HCT116 (cell line): ENCODE results near the gene BRICD5. TPM values are rescaled to one million over a fixed set of nuclear protein-coding genes. Genes with fewer than 3 reads are reported as not detected.

Source experiments
- ATAC-seq: fragments of 200-7000 bp; cut with Tn5 transposase; 2 replicates; pipeline ENCODE4 v1.9.1; 2020; ENCODE audit warnings: mild to moderate bottlenecking, moderate library complexity
- BruUV-seq: library from RNA; stranded (reverse); fragments of 400-500 nt; replicated peaks from 2 replicates; lab custom pipeline; 2021; lab: Mats Ljungman, UMichigan
- CTCF ChIA-PET: fragments of 300-600 bp; sonication (Branson Sonifier 250); formaldehyde crosslinking; loops from one replicate; lab custom pipeline; 2021; ENCODE audit warnings: antibody characterized with exemption; lab: Charles Lee
- POLR2A ChIA-PET: fragments of 300-600, 350-600 bp; sonication (Branson Sonifier 250); formaldehyde crosslinking; loops from one replicate; lab custom pipeline; 2021; ENCODE audit warnings: antibody characterized with exemption; lab: Charles Lee
- RAD21 ChIA-PET, 2 experiments: fragments of 300-600 bp; sonication (Branson Sonifier 250); formaldehyde crosslinking; loops; one replicate each; lab custom pipeline; 2023; ENCODE audit warnings: low total read pairs in 2 of 2; ENCODE audit not compliant: uncharacterized antibody in 2 of 2, unreplicated experiment in 2 of 2, low non-redundant PET in 1 of 2; lab: Charles Lee
- DNase-seq: peaks from one replicate; pipeline ENCODE4 v3.0.0-alpha.2; 2010; ENCODE audit warnings: low read depth, low spot score
- H2AFZ ChIP-seq: fragments of 200-600 bp; shearing (Covaris generic), sonication (generic); 2 replicates; pipeline ENCODE4 v1.6.1; 2017; ENCODE audit warnings: low read depth, mixed run types, mixed read lengths, antibody characterized with exemption, low read length; ENCODE audit not compliant: poor library complexity, severe bottlenecking
- H3K27ac ChIP-seq: 2 replicates; pipeline ENCODE4 v1.5.1; 2012; ENCODE audit warnings: low read depth, low read length
- H3K27me3 ChIP-seq: fragments of 200-600 bp; sonication (generic); 2 replicates; pipeline ENCODE4 v1.6.1; 2016; ENCODE audit warnings: mixed run types, low read length, mixed read lengths; ENCODE audit not compliant: insufficient read depth
- H3K36me3 ChIP-seq, 2 experiments: fragments of 200-500 bp in 1 of 2; fragments of 200-600 bp in 1 of 2; sonication (Bioruptor generic) in 1 of 2; sonication (generic) in 1 of 2; 2 replicates each; pipeline versions ENCODE4 v1.5.1 to v1.6.1; 2014 to 2016; ENCODE audit warnings: low read length in 2 of 2, inconsistent platforms in 1 of 2, mixed read lengths in 1 of 2, mixed run types in 1 of 2; ENCODE audit not compliant: insufficient read depth in 2 of 2, control insufficient read depth in 1 of 2
- H3K4me1 ChIP-seq, 2 experiments: fragments of 200-600 bp in 1 of 2; sonication (generic) in 1 of 2; 2 replicates each; pipeline versions ENCODE4 v1.5.1 to v1.6.1; 2012 to 2017; ENCODE audit warnings: low read length in 2 of 2, inconsistent platforms in 1 of 2, mild to moderate bottlenecking in 1 of 2, mixed read lengths in 1 of 2, mixed run types in 1 of 2, moderate library complexity in 1 of 2; ENCODE audit not compliant: insufficient read depth in 2 of 2, control insufficient read depth in 1 of 2
- H3K4me2 ChIP-seq: fragments of 200-600 bp; sonication (generic); 2 replicates; pipeline ENCODE4 v1.6.1; 2017; ENCODE audit warnings: mixed run types, low read length, mixed read lengths
- H3K4me3 ChIP-seq, 2 experiments: fragments of 200-600 bp in 1 of 2; sonication (generic) in 1 of 2; replicated peaks in 1 of 2; 2 replicates each; pipeline ENCODE4 v1.5.1; 2011 to 2016; ENCODE audit warnings: low read length in 2 of 2, control low read depth in 1 of 2, low read depth in 1 of 2, mild to moderate bottlenecking in 1 of 2, mixed read lengths in 1 of 2, mixed run types in 1 of 2
- H3K79me2 ChIP-seq: fragments of 200-600 bp; sonication (generic); 2 replicates; pipeline ENCODE4 v1.6.1; 2017; ENCODE audit warnings: mild to moderate bottlenecking, mixed run types, low read length, moderate library complexity, mixed read lengths; ENCODE audit not compliant: insufficient read depth
- H3K9ac ChIP-seq: fragments of 200-600 bp; sonication (generic); 2 replicates; pipeline ENCODE4 v1.6.1; 2016; ENCODE audit warnings: low read length, mixed read lengths
- H3K9me2 ChIP-seq: fragments of 200-600 bp; sonication (generic), shearing (Covaris generic); 2 replicates; pipeline ENCODE4 v1.6.1; 2017; ENCODE audit warnings: mixed run types, mild to moderate bottlenecking, moderate library complexity; ENCODE audit not compliant: insufficient read depth
- H3K9me3 ChIP-seq, 2 experiments: fragments of 200-500 bp in 1 of 2; fragments of 200-600 bp in 1 of 2; sonication (Bioruptor generic) in 1 of 2; sonication (generic) in 1 of 2; 2 replicates each; pipeline ENCODE4 v1.6.1; 2014 to 2017; ENCODE audit warnings: low read length in 2 of 2, mixed read lengths in 2 of 2, inconsistent platforms in 1 of 2, low read depth in 1 of 2, mild to moderate bottlenecking in 1 of 2, mixed run types in 1 of 2, moderate library complexity in 1 of 2; ENCODE audit not compliant: control insufficient read depth in 1 of 2, insufficient read depth in 1 of 2
- H4K20me1 ChIP-seq: fragments of 200-600 bp; sonication (generic), shearing (Covaris generic); 2 replicates; pipeline ENCODE4 v1.6.1; 2017; ENCODE audit warnings: mixed run types, mild to moderate bottlenecking, moderate library complexity; ENCODE audit not compliant: insufficient read depth
- CEBPB ChIP-seq: IDR thresholded peaks from 2 replicates; pipeline ENCODE4 v1.6.1; 2012; ENCODE audit warnings: low read depth
- JUND ChIP-seq: IDR thresholded peaks from 2 replicates; pipeline ENCODE4 v1.6.1; 2012
- POLR2A ChIP-seq: IDR thresholded peaks from 2 replicates; pipeline ENCODE4 v1.7.0; 2011; ENCODE audit warnings: borderline replicate concordance; ENCODE audit not compliant: insufficient read depth, insufficient read length; ENCODE audit errors: extremely low read depth
- SIN3A ChIP-seq: IDR thresholded peaks from 2 replicates; pipeline ENCODE4 v1.6.1; 2012; ENCODE audit warnings: low read depth
- SP1 ChIP-seq: IDR thresholded peaks from 2 replicates; pipeline ENCODE4 v1.6.1; 2012; ENCODE audit warnings: low read depth
- SRF ChIP-seq: IDR thresholded peaks from 2 replicates; pipeline ENCODE4 v1.6.1; 2012; ENCODE audit warnings: low read depth
- YY1 ChIP-seq: IDR thresholded peaks from 2 replicates; pipeline ENCODE4 v1.6.1; 2011; ENCODE audit warnings: low read length, low read depth, moderate library complexity, mild to moderate bottlenecking; ENCODE audit not compliant: insufficient replicate concordance; ENCODE audit errors: extremely low read depth
- ZNF274 ChIP-seq: fragments of 200-500 bp; sonication (Bioruptor generic); IDR thresholded peaks from 2 replicates; pipeline ENCODE4 v1.6.1; 2014; ENCODE audit warnings: mild to moderate bottlenecking, low read depth, low read length, inconsistent platforms
- intact Hi-C: fragments of 100-400 bp; cut with micrococcal nuclease; formaldehyde crosslinking; loops from 2 replicates; pipeline ENCODE4 v1.10.0; 2022
- total RNA-seq: library from RNA; stranded (reverse); gene quantifications from one replicate; pipeline ENCODE4 v1.2.1, GENCODE V29; 2021; ENCODE audit not compliant: unreplicated experiment
- TF ChIP-seq, protein P1 (sequence below): IDR thresholded peaks from 2 replicates; pipeline ENCODE4 v1.6.1; 2011; ENCODE audit warnings: mild to moderate bottlenecking, low read length, moderate library complexity; ENCODE audit not compliant: insufficient replicate concordance; ENCODE audit errors: extremely low read depth
- TF ChIP-seq, protein P2 (sequence below), 3 experiments: fragments of 200-600 bp in 1 of 3; sonication (generic) in 1 of 3; IDR thresholded peaks in 2 of 3; conservative IDR thresholded peaks in 1 of 3; 2 replicates each; pipeline ENCODE4 v1.5.1; 2012 to 2017; ENCODE audit warnings: low read depth in 2 of 3, low read length in 2 of 3, antibody characterized with exemption in 1 of 3, borderline replicate concordance in 1 of 3, control low read depth in 1 of 3, mild to moderate bottlenecking in 1 of 3, mixed read lengths in 1 of 3, mixed run types in 1 of 3, moderate library complexity in 1 of 3; ENCODE audit not compliant: insufficient read depth in 1 of 3

The BRICD5 gene
- total RNA-seq, 1 experiment from 2014 or later, result 9.8 TPM

DNA sequence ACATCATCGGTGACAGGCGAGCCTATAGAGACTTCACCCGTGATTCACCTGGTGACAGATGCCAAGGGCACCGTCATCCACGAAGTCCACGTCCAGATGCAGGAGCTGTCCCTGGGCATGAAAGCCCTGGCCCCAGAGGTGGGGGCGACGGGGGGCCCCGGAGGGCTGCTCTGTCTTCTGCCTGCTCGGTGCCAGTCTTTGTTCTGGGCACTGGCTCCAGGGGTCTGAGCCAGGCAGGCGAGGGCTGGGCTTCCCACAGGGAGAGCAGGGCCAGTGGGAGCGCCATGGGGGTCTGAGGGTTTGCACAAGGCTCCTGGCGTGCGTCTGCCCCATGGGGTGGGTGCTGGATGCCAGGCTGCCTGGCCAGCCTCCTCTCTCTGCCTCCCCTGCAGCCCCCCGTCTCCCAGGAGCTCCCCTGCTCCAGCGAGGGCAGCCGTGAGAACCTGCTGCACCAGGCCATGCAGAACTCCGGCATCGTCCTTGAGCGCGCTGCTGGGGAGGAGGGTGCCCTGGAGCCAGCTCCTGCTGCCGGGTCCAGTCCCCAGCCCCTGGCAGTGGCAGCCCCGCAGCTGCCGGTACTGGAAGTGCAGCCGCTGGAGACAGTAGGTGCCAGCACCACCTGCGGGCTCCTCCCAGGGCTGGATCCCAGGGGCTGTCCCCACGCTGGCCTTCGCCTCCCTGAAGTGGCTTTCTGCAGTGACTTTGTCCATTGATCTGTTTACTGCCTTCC, 22.5 kb upstream of the BRICD5 start:
- intact Hi-C loops, result no loop called here
- Histone ChIP-seq H3K9me2 (no peaks in the 10 kb centered on the region), H2AFZ (no peak overlapping the region), H3K79me2 (peaks cover 18% of the 10 kb centered on the region; the same call in 1 of the 2 replicates), H3K4me1 (peaks cover 0 to 8% of the 10 kb centered on the region in 2 experiments; a peak in 2 of 4 replicates), H3K27me3 (no peaks in the 10 kb centered on the region), H3K4me2 (no peak overlapping the region), H3K4me3 (no peak overlapping the region), H3K9ac (no peak overlapping the region), H4K20me1 (no peaks in the 10 kb centered on the region), H3K9me3 (no peaks in the 10 kb centered on the region), H3K36me3 (peaks cover 9 to 19% of the 10 kb centered on the region in 2 experiments; a peak in 3 of 4 replicates), H3K27ac (no peak overlapping the region; the same call in 1 of the 2 replicates)
- ChIA-PET POLR2A (no interaction called here), CTCF (no interaction called here), RAD21 (no interaction called here)
- BruUV-seq, result no TSS peak
- DNase-seq (no peak), ATAC-seq (no peak)
- TF ChIP-seq CEBPB, result no peak
- TF ChIP-seq, protein P1, sequence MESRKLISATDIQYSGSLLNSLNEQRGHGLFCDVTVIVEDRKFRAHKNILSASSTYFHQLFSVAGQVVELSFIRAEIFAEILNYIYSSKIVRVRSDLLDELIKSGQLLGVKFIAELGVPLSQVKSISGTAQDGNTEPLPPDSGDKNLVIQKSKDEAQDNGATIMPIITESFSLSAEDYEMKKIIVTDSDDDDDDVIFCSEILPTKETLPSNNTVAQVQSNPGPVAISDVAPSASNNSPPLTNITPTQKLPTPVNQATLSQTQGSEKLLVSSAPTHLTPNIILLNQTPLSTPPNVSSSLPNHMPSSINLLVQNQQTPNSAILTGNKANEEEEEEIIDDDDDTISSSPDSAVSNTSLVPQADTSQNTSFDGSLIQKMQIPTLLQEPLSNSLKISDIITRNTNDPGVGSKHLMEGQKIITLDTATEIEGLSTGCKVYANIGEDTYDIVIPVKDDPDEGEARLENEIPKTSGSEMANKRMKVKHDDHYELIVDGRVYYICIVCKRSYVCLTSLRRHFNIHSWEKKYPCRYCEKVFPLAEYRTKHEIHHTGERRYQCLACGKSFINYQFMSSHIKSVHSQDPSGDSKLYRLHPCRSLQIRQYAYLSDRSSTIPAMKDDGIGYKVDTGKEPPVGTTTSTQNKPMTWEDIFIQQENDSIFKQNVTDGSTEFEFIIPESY, result no peak

DNA sequence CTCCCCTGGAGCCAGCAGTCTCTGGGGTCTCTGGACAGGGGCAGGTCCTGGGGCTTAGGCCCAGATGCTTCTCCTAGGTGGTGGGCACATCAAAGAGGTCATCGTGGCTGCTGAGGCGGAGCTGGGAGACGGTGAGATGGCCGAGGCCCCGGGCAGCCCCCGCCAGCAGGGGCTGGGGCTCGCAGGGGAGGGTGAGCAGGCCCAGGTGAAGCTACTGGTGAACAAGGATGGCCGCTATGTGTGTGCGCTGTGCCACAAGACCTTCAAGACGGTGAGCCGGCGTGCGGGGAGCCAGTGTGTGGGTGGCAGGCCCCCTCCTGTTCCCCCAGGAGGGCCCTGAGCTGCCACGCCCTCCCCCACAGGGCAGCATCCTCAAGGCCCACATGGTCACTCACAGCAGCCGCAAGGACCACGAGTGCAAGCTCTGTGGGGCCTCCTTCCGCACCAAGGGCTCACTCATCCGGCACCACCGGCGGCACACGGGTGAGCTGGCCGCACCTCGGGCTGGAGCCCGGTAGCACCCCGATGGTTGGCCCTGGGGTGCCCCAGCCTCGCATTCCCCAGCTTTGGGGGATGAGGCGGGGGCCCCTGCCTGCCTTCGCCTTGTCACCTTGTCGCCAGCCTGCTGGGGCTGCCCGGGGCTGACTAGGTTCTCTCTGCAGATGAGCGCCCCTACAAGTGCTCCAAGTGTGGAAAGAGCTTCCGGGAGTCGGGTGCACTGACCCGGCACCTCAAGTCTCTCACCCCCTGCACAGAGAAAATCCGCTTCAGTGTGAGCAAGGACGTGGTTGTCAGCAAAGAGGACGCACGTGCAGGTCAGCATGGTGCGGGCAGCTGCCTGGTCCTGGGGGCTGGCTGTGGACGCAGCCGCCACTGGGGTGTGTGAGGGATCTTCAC, 21.7 kb upstream of the BRICD5 start:
- no peaks in the 10 kb centered on the region for H3K9me2 ChIP-seq
- BruUV-seq, result no TSS peak
- CTCF ChIA-PET, result no interaction called here
- no peaks in the 10 kb centered on the region for H3K9me3 ChIP-seq
- DNase-seq (no peak), ATAC-seq (no peak)
- POLR2A ChIA-PET, result no interaction called here
- no peak overlapping the region for H2AFZ ChIP-seq
- peaks cover 0 to 8% of the 10 kb centered on the region in 2 experiments; a peak in 2 of 4 replicates for H3K4me1 ChIP-seq
- TF ChIP-seq, protein P2, sequence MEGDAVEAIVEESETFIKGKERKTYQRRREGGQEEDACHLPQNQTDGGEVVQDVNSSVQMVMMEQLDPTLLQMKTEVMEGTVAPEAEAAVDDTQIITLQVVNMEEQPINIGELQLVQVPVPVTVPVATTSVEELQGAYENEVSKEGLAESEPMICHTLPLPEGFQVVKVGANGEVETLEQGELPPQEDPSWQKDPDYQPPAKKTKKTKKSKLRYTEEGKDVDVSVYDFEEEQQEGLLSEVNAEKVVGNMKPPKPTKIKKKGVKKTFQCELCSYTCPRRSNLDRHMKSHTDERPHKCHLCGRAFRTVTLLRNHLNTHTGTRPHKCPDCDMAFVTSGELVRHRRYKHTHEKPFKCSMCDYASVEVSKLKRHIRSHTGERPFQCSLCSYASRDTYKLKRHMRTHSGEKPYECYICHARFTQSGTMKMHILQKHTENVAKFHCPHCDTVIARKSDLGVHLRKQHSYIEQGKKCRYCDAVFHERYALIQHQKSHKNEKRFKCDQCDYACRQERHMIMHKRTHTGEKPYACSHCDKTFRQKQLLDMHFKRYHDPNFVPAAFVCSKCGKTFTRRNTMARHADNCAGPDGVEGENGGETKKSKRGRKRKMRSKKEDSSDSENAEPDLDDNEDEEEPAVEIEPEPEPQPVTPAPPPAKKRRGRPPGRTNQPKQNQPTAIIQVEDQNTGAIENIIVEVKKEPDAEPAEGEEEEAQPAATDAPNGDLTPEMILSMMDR (IDR thresholded peaks at IDR 0.05 in 2 of 3, conservative IDR thresholded peaks at IDR 0.05 in 1 of 3; ENCODE audit: borderline replicate concordance in 1 of 3, insufficient read depth in 1 of 3, low read depth in 2 of 3, low read length in 2 of 3), result no peak
- TF ChIP-seq POLR2A, result no peak
- TF ChIP-seq SIN3A, result no peak
- TF ChIP-seq SRF, result no peak
- TF ChIP-seq SP1, result no peak
- TF ChIP-seq, protein P1, result no peak
- no peak for TF ChIP-seq ZNF274
- no peak for TF ChIP-seq YY1
- no peak for TF ChIP-seq CEBPB
- TF ChIP-seq JUND, result no peak
- RAD21 ChIA-PET, result no interaction called here
- no peak overlapping the region for H3K9ac ChIP-seq
- no peaks in the 10 kb centered on the region for H4K20me1 ChIP-seq
- H3K36me3 ChIP-seq, result peaks cover 9 to 19% of the 10 kb centered on the region in 2 experiments; a peak in 3 of 4 replicates
- no peaks in the 10 kb centered on the region for H3K27me3 ChIP-seq
- H3K4me2 ChIP-seq, result no peak overlapping the region
- peaks cover 26% of the 10 kb centered on the region for H3K79me2 ChIP-seq
- intact Hi-C loops, result no loop called here
- H3K27ac ChIP-seq, result no peak overlapping the region
- H3K4me3 ChIP-seq, result no peak overlapping the region
